DOHH2 (cell line): ENCODE data around the gene PPP1R7.

Source experiments
- H3F3A ChIP-seq: fragments of 200-600 bp; sonication (generic), shearing (Covaris generic); 2 replicates; pipeline ENCODE4 v1.6.0; 2016; ENCODE audit warnings: antibody characterized with exemption, mild to moderate bottlenecking; ENCODE audit not compliant: control insufficient read depth, insufficient read depth
- H3K27ac ChIP-seq: fragments of 200-600 bp; sonication (generic); 2 replicates; pipeline ENCODE4 v1.5.1; 2014; ENCODE audit warnings: low read depth, mild to moderate bottlenecking, low read length, moderate library complexity
- H3K27me3 ChIP-seq: fragments of 200-600 bp; sonication (generic); 2 replicates; pipeline ENCODE4 v1.6.1; 2014; ENCODE audit warnings: mild to moderate bottlenecking, low read length, mixed read lengths; ENCODE audit not compliant: control insufficient read depth
- H3K36me3 ChIP-seq: fragments of 200-600 bp; sonication (generic); 2 replicates; pipeline ENCODE4 v1.6.1; 2014; ENCODE audit warnings: mild to moderate bottlenecking, low read length, moderate library complexity, mixed read lengths; ENCODE audit not compliant: control insufficient read depth
- H3K4me1 ChIP-seq: fragments of 200-600 bp; sonication (generic); 2 replicates; pipeline ENCODE4 v1.6.1; 2014; ENCODE audit warnings: mild to moderate bottlenecking, low read length, mixed read lengths; ENCODE audit not compliant: control insufficient read depth
- H3K4me2 ChIP-seq: fragments of 200-600 bp; sonication (generic); 2 replicates; pipeline ENCODE4 v1.6.0; 2014; ENCODE audit warnings: mild to moderate bottlenecking, low read length, moderate library complexity
- H3K4me3 ChIP-seq: fragments of 200-600 bp; sonication (generic); 2 replicates; pipeline ENCODE4 v1.5.1; 2014; ENCODE audit warnings: mild to moderate bottlenecking, low read length, mixed read lengths
- H3K79me2 ChIP-seq: fragments of 200-600 bp; sonication (generic); 2 replicates; pipeline ENCODE4 v1.6.1; 2014; ENCODE audit warnings: mild to moderate bottlenecking, low read length, mixed read lengths; ENCODE audit not compliant: control insufficient read depth
- H3K9me2 ChIP-seq: fragments of 200-600 bp; sonication (generic); replicated peaks from 2 replicates; pipeline ENCODE4 v1.6.1; 2014; ENCODE audit warnings: mild to moderate bottlenecking, low read length, mixed read lengths; ENCODE audit not compliant: control insufficient read depth
- H3K9me3 ChIP-seq: fragments of 200-600 bp; sonication (generic); 2 replicates; pipeline ENCODE4 v1.6.1; 2014; ENCODE audit warnings: antibody characterized with exemption, low read length, mixed read lengths; ENCODE audit not compliant: control insufficient read depth, insufficient read depth
- H4K20me1 ChIP-seq: fragments of 200-600 bp; sonication (generic); 2 replicates; pipeline ENCODE4 v1.6.0; 2014; ENCODE audit warnings: low read depth, mild to moderate bottlenecking, antibody characterized with exemption, low read length, moderate library complexity; ENCODE audit not compliant: control insufficient read depth, insufficient read depth
- CTCF ChIP-seq: fragments of 200-600 bp; sonication (generic); IDR thresholded peaks from one replicate; pipeline ENCODE4 v1.5.1; 2014; ENCODE audit warnings: antibody characterized with exemption, mild to moderate bottlenecking, low read depth, low read length; ENCODE audit not compliant: poor library complexity, severe bottlenecking
- EZH2phosphoT487 ChIP-seq: fragments of 200-600 bp; sonication (generic); IDR thresholded peaks from 2 replicates; pipeline ENCODE4 v1.6.1; 2017; ENCODE audit warnings: borderline replicate concordance, mild to moderate bottlenecking, antibody characterized with exemption, low read length, moderate library complexity, mixed read lengths

PPP1R7 gene

GRCh38 chr2:241202681-241203080, 52.4 kb downstream of the PPP1R7 start:
- H3K36me3 ChIP-seq: no peaks in the 10 kb centered on the region
- no peak overlapping the region for H3K27ac ChIP-seq
- H3F3A ChIP-seq: no peaks in the 10 kb centered on the region
- no peaks in the 10 kb centered on the region for H4K20me1 ChIP-seq
- H3K4me1 ChIP-seq: no peaks in the 10 kb centered on the region
- no peaks in the 10 kb centered on the region for H3K9me2 ChIP-seq
- H3K9me3 ChIP-seq: no peaks in the 10 kb centered on the region
- no peak overlapping the region for H3K4me2 ChIP-seq
- H3K79me2 ChIP-seq: no peaks in the 10 kb centered on the region
- no peaks in the 10 kb centered on the region for H3K27me3 ChIP-seq
- TF ChIP-seq EZH2phosphoT487 (no peak), CTCF (no peak)
- H3K4me3 ChIP-seq: no peak overlapping the region

- Histone ChIP-seq H3K4me3 (no peak overlapping the region), H3K9me3 (no peaks in the 10 kb centered on the region), H3K27me3 (no peaks in the 10 kb centered on the region), H3K79me2 (no peaks in the 10 kb centered on the region), H3K36me3 (no peaks in the 10 kb centered on the region), H3K9me2 (no peaks in the 10 kb centered on the region), H3K4me2 (no peak overlapping the region), H3K4me1 (no peaks in the 10 kb centered on the region), H3K27ac (no peak overlapping the region), H3F3A (no peaks in the 10 kb centered on the region), H4K20me1 (no peaks in the 10 kb centered on the region)
- TF ChIP-seq CTCF (no peak), EZH2phosphoT487 (no peak)
Observed at GRCh38 chr2:241203218-241204009, 53.1 kb downstream of the PPP1R7 start.

- no peak overlapping the region for H3K4me2 ChIP-seq
- H3K9me3 ChIP-seq: no peaks in the 10 kb centered on the region
- no peak overlapping the region for H3K27ac ChIP-seq
- H3K79me2 ChIP-seq: no peaks in the 10 kb centered on the region
- no peak for TF ChIP-seq CTCF
- no peak for TF ChIP-seq EZH2phosphoT487
- H4K20me1 ChIP-seq: no peaks in the 10 kb centered on the region
- no peaks in the 10 kb centered on the region for H3K9me2 ChIP-seq
- no peak overlapping the region for H3K4me3 ChIP-seq
- H3F3A ChIP-seq: no peaks in the 10 kb centered on the region
- no peaks in the 10 kb centered on the region for H3K36me3 ChIP-seq
- no peaks in the 10 kb centered on the region for H3K4me1 ChIP-seq
- H3K27me3 ChIP-seq: no peaks in the 10 kb centered on the region
Observed at GRCh38 chr2:241204010-241204384, 53.7 kb downstream of the PPP1R7 start.
